Measurements from ENCODE around the gene CPD. TPM values are rescaled to one million over a fixed set of nuclear protein-coding genes. Genes with fewer than 3 reads are reported as not detected.
A peak's percentile ranks its signal among the peaks of the same experiment; 100 is the strongest.

CPD gene
- total and polyA plus RNA-seq, 2 donors (not counting 1 experiment from before 2014, with no cell fraction given) = 88.8 to 220 TPM

- Histone ChIP-seq H3K4me1 (ENCODE audit: control insufficient read depth, extremely low read depth, insufficient read depth, low read length) (peaks cover 6% of the 10 kb centered on the region), H2AFZ (ENCODE audit: low read length) (no peak overlapping the region), H3K9ac (ENCODE audit: insufficient read depth, low read length) (no peak overlapping the region), H3K79me2 (ENCODE audit: control insufficient read depth, insufficient read depth, low read length) (no peaks in the 10 kb centered on the region), H3K4me2 (ENCODE audit: extremely low read depth, insufficient read depth, low read length) (no peak overlapping the region), H3K36me3 (ENCODE audit: control insufficient read depth, insufficient read depth, low read length) (no peaks in the 10 kb centered on the region), H3K27me3 (ENCODE audit: control insufficient read depth, insufficient read depth, low read length) (no peaks in the 10 kb centered on the region), H4K20me1 (ENCODE audit: control insufficient read depth, extremely low read depth, insufficient read depth, low read length) (no peaks in the 10 kb centered on the region), H3K27ac (ENCODE audit: insufficient read depth, low read length) (no peak overlapping the region), H3K9me3 (ENCODE audit: control insufficient read depth, insufficient read depth, low read depth, low read length) (no peaks in the 10 kb centered on the region), H3K4me3 (replicated peaks in 1 of 4; ENCODE audit: control extremely low read depth in 1 of 4, insufficient read depth in 1 of 4, low read depth in 3 of 4, low read length in 4 of 4) (no peak overlapping the region)
- no peak for TF ChIP-seq CTCF (conservative IDR thresholded peaks at IDR 0.05 in 1 of 2, IDR thresholded peaks at IDR 0.05 in 1 of 2; ENCODE audit: low read depth in 1 of 2, low read length in 2 of 2)
- TF ChIP-seq EZH2 (IDR thresholded peaks at IDR 0.05; ENCODE audit: low read length, missing control alignments) = no peak
- DNase-seq (ENCODE audit: low read depth in 2 of 2) = peak; percentile 81 to 84
These were observed 15.0 kb upstream of the CPD start for GRCh38 chr17:30363715-30364202.

GRCh38 chr17:30366536-30366935, 12.2 kb upstream of the CPD start:
- Histone ChIP-seq H3K36me3 (ENCODE audit: control insufficient read depth, insufficient read depth, low read length) (no peaks in the 10 kb centered on the region), H4K20me1 (ENCODE audit: control insufficient read depth, extremely low read depth, insufficient read depth, low read length) (no peaks in the 10 kb centered on the region), H3K4me1 (ENCODE audit: control insufficient read depth, extremely low read depth, insufficient read depth, low read length) (peaks cover 6% of the 10 kb centered on the region), H3K79me2 (ENCODE audit: control insufficient read depth, insufficient read depth, low read length) (no peaks in the 10 kb centered on the region), H2AFZ (ENCODE audit: low read length) (no peak overlapping the region), H3K9ac (ENCODE audit: insufficient read depth, low read length) (no peak overlapping the region), H3K27ac (ENCODE audit: insufficient read depth, low read length) (no peak overlapping the region), H3K4me3 (replicated peaks in 1 of 4; ENCODE audit: control extremely low read depth in 1 of 4, insufficient read depth in 1 of 4, low read depth in 3 of 4, low read length in 4 of 4) (no peak overlapping the region), H3K27me3 (ENCODE audit: control insufficient read depth, insufficient read depth, low read length) (no peaks in the 10 kb centered on the region), H3K9me3 (ENCODE audit: control insufficient read depth, insufficient read depth, low read depth, low read length) (no peaks in the 10 kb centered on the region), H3K4me2 (ENCODE audit: extremely low read depth, insufficient read depth, low read length) (no peak overlapping the region)
- TF ChIP-seq EZH2 (IDR thresholded peaks at IDR 0.05; ENCODE audit: low read length, missing control alignments) (no peak), CTCF (conservative IDR thresholded peaks at IDR 0.05 in 1 of 2, IDR thresholded peaks at IDR 0.05 in 1 of 2; ENCODE audit: low read depth in 1 of 2, low read length in 2 of 2) (no peak)
- no peak for DNase-seq (ENCODE audit: low read depth in 2 of 2)

GRCh38 chr17:30368912-30369720, 9.6 kb upstream of the CPD start:
- Histone ChIP-seq H3K36me3 (ENCODE audit: control insufficient read depth, insufficient read depth, low read length) (no peaks in the 10 kb centered on the region), H3K4me1 (ENCODE audit: control insufficient read depth, extremely low read depth, insufficient read depth, low read length) (peaks cover 3% of the 10 kb centered on the region), H2AFZ (ENCODE audit: low read length) (no peak overlapping the region), H3K27me3 (ENCODE audit: control insufficient read depth, insufficient read depth, low read length) (no peaks in the 10 kb centered on the region), H4K20me1 (ENCODE audit: control insufficient read depth, extremely low read depth, insufficient read depth, low read length) (no peaks in the 10 kb centered on the region), H3K9ac (ENCODE audit: insufficient read depth, low read length) (no peak overlapping the region), H3K79me2 (ENCODE audit: control insufficient read depth, insufficient read depth, low read length) (no peaks in the 10 kb centered on the region), H3K4me2 (ENCODE audit: extremely low read depth, insufficient read depth, low read length) (no peak overlapping the region), H3K27ac (ENCODE audit: insufficient read depth, low read length) (no peak overlapping the region), H3K9me3 (ENCODE audit: control insufficient read depth, insufficient read depth, low read depth, low read length) (no peaks in the 10 kb centered on the region), H3K4me3 (replicated peaks in 1 of 4; ENCODE audit: control extremely low read depth in 1 of 4, insufficient read depth in 1 of 4, low read depth in 3 of 4, low read length in 4 of 4) (no peak overlapping the region)
- TF ChIP-seq EZH2 (IDR thresholded peaks at IDR 0.05; ENCODE audit: low read length, missing control alignments) (no peak), CTCF (conservative IDR thresholded peaks at IDR 0.05 in 1 of 2, IDR thresholded peaks at IDR 0.05 in 1 of 2; ENCODE audit: low read depth in 1 of 2, low read length in 2 of 2) (no peak)
- DNase-seq (ENCODE audit: low read depth in 2 of 2) = no peak
